ENCODE measurements around the gene ZBTB40.
A peak's percentile ranks its signal among the peaks of the same experiment; 100 is the strongest.

DNA sequence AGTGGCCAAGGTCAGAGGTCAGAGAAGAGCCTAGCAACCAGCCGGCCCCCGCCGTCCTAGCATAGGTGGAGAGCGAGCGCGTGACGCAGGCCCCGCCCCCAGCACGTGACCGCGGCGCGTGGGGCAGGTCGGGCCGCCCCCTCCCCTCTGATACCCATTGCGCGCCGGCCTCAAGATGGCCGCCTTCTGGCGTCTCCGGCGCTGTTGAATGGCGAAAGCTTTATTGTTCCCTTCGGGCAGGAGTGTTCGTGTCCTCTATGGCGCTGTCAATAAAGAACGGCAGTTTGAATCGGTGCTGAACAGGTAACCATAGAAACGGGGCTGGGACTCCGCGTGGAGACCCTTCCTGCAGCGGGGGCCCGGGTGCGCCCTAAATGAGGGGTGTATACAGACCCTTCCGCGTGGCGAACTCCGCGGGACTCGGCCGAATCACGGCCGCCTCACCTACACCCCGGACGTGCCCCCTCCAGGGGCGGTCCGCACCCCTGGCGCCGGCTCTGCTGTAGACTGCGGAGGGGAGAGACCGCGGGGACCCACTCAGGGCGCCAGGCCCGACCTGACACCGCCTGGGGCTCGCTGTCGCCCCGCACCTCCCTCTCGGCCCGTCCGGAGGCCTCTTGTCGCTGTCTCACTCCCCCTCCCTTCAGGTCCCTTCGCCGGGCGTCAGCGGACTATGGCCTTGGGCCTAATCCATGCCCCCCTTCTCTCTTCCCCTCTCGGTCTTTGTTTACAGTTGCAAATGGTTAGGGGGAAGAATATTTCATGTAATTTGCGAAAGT lies at the start of gene ZBTB40:
- TF ChIP-seq, protein P1, sequence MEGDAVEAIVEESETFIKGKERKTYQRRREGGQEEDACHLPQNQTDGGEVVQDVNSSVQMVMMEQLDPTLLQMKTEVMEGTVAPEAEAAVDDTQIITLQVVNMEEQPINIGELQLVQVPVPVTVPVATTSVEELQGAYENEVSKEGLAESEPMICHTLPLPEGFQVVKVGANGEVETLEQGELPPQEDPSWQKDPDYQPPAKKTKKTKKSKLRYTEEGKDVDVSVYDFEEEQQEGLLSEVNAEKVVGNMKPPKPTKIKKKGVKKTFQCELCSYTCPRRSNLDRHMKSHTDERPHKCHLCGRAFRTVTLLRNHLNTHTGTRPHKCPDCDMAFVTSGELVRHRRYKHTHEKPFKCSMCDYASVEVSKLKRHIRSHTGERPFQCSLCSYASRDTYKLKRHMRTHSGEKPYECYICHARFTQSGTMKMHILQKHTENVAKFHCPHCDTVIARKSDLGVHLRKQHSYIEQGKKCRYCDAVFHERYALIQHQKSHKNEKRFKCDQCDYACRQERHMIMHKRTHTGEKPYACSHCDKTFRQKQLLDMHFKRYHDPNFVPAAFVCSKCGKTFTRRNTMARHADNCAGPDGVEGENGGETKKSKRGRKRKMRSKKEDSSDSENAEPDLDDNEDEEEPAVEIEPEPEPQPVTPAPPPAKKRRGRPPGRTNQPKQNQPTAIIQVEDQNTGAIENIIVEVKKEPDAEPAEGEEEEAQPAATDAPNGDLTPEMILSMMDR (IDR thresholded peaks at IDR 0.05): peak in 1 of 6 experiments; percentile 13
- no peak for TF ChIP-seq POLR2A (IDR thresholded peaks at IDR 0.05)

Data from Peyer's patch (tissue), 4 donors.